HepG2 (cell line): ENCODE measurements around the gene NCBP1. TPM values are rescaled to one million over a fixed set of nuclear protein-coding genes. Genes with fewer than 3 reads are reported as not detected.
A peak's percentile ranks its signal among the peaks of the same experiment; 100 is the strongest.

ENCODE experiments used
- ADNP ChIP-seq: sonication (generic); formaldehyde crosslinking; IDR thresholded peaks from 2 replicates; pipeline ENCODE4 v1.4.0; 2020; ENCODE audit warnings: missing genetic modification reagents
- ASH2L ChIP-seq: fragments of 300-600, 200-600 bp; sonication (generic); IDR thresholded peaks from 2 replicates; pipeline ENCODE4 v1.7.0; 2017; ENCODE audit warnings: low read depth, mild to moderate bottlenecking, moderate library complexity, mixed read lengths, low read length; ENCODE audit not compliant: insufficient read length
- BHLHE40 ChIP-seq: IDR thresholded peaks from 2 replicates; pipeline ENCODE4 v1.6.1; 2011; ENCODE audit warnings: low read length, improper control_type of control experiment
- ESRRA ChIP-seq: sonication (generic); formaldehyde crosslinking; IDR thresholded peaks from 2 replicates; pipeline ENCODE4 v1.5.1; 2020; ENCODE audit warnings: mild to moderate bottlenecking, low read depth, missing genetic modification reagents
- FOXA3 ChIP-seq: IDR thresholded peaks from 2 replicates; pipeline ENCODE4 v1.6.1; 2016; ENCODE audit warnings: missing genetic modification reagents, missing compliant biosample characterization
- KAT7 ChIP-seq: IDR thresholded peaks from 2 replicates; pipeline ENCODE4 v1.6.1; 2018; ENCODE audit warnings: borderline replicate concordance, missing compliant biosample characterization
- MTF2 ChIP-seq: sonication (generic); formaldehyde crosslinking; IDR thresholded peaks from 2 replicates; pipeline ENCODE4 v1.5.0; 2020; ENCODE audit warnings: missing genetic modification reagents, borderline replicate concordance
- PHF21A ChIP-seq: sonication (generic); formaldehyde crosslinking; IDR thresholded peaks from 2 replicates; pipeline ENCODE4 v1.5.0; 2020; ENCODE audit warnings: mild to moderate bottlenecking, missing genetic modification reagents
- RAD21 ChIP-seq: fragments of 450-650 bp; formaldehyde crosslinking; IDR thresholded peaks from 2 replicates; pipeline ENCODE4 v1.5.0; 2020; ENCODE audit warnings: mild to moderate bottlenecking
- SP5 ChIP-seq: IDR thresholded peaks from 2 replicates; pipeline ENCODE4 v1.6.1; 2016; ENCODE audit warnings: low read depth, borderline replicate concordance
- TAF15 ChIP-seq: fragments of 200-400 bp; formaldehyde crosslinking; IDR thresholded peaks from one replicate; pipeline ENCODE4 v1.6.1; 2018; ENCODE audit warnings: mild to moderate bottlenecking, low read depth, low read length; ENCODE audit not compliant: poor library complexity, severe bottlenecking
- TBL1XR1 ChIP-seq: fragments of 150-350 bp; IDR thresholded peaks from 2 replicates; pipeline ENCODE4 v1.6.1; 2014; ENCODE audit warnings: borderline replicate concordance, low read length; ENCODE audit not compliant: partially characterized antibody
- YEATS2 ChIP-seq: sonication (generic); formaldehyde crosslinking; IDR thresholded peaks from 2 replicates; pipeline ENCODE4 v1.4.0; 2020; ENCODE audit warnings: missing genetic modification reagents, borderline replicate concordance
- ZBTB21 ChIP-seq: sonication (generic); formaldehyde crosslinking; IDR thresholded peaks from 2 replicates; pipeline ENCODE4 v1.4.0; 2020; ENCODE audit warnings: missing genetic modification reagents
- ZFX ChIP-seq: sonication (generic); formaldehyde crosslinking; IDR thresholded peaks from 2 replicates; pipeline ENCODE4 v1.4.0; 2020; ENCODE audit warnings: mild to moderate bottlenecking, low read depth, missing genetic modification reagents, moderate library complexity
- ZMYM4 ChIP-seq: sonication (generic); formaldehyde crosslinking; IDR thresholded peaks from 2 replicates; pipeline ENCODE4 v1.8.1; 2023; ENCODE audit warnings: mild to moderate bottlenecking, missing genetic modification reagents
- ZNF460 ChIP-seq: sonication (generic); formaldehyde crosslinking; IDR thresholded peaks from 2 replicates; pipeline ENCODE4 v1.5.1; 2020; ENCODE audit warnings: missing genetic modification reagents, mild to moderate bottlenecking, borderline replicate concordance
- ZNF501 ChIP-seq: sonication (generic); formaldehyde crosslinking; IDR thresholded peaks from 2 replicates; pipeline ENCODE4 v1.5.1; 2020; ENCODE audit warnings: mild to moderate bottlenecking, moderate library complexity, missing genetic modification reagents
- ZNF615 ChIP-seq: sonication (generic); formaldehyde crosslinking; IDR thresholded peaks from 2 replicates; pipeline ENCODE4 v1.5.0; 2020; ENCODE audit warnings: mild to moderate bottlenecking, missing genetic modification reagents, borderline replicate concordance
- ZNF703 ChIP-seq: sonication (generic); formaldehyde crosslinking; IDR thresholded peaks from 2 replicates; pipeline ENCODE4 v1.5.1; 2020; ENCODE audit warnings: missing genetic modification reagents, mild to moderate bottlenecking, moderate library complexity, borderline replicate concordance
- ZNF776 ChIP-seq: sonication (generic); formaldehyde crosslinking; IDR thresholded peaks from 2 replicates; pipeline ENCODE4 v1.4.0; 2020; ENCODE audit warnings: mild to moderate bottlenecking, missing genetic modification reagents
- ZNF883 ChIP-seq: sonication (generic); formaldehyde crosslinking; IDR thresholded peaks from 2 replicates; pipeline ENCODE4 v1.5.1; 2020; ENCODE audit warnings: mild to moderate bottlenecking, missing genetic modification reagents; ENCODE audit errors: not compliant biosample characterization
- polyA plus RNA-seq, 8 experiments: library from polyadenylated mRNA; depleted of rRNA in 3 of 8; stranded (reverse) in 7 of 8; unstranded in 1 of 8; fragments of >200 nt; fragmentation: Illumina TruSeq in 4 of 8; extraction: Trizol in 4 of 8; gene quantifications; 2 replicates each; pipeline versions ENCODE4 v1.2.1 to v1.2.3, GENCODE V29; 2011 to 2016; ENCODE audit warnings: low read depth in 4 of 8, missing spikeins in 1 of 8, mixed read lengths in 1 of 8; ENCODE audit not compliant: insufficient read depth in 1 of 8
- total RNA-seq, 5 experiments: library from RNA; depleted of rRNA; stranded (reverse); fragments of >200 nt; fragmentation: Illumina TruSeq; extraction: Trizol; gene quantifications; 2 replicates each; pipeline ENCODE4 v1.2.3, GENCODE V29; 2016; ENCODE audit warnings: low read depth in 1 of 5
- TF ChIP-seq, protein P1 (sequence below): sonication (generic); formaldehyde crosslinking; IDR thresholded peaks from 2 replicates; pipeline ENCODE4 v1.8.1; 2023; ENCODE audit warnings: missing genetic modification reagents, inconsistent platforms, borderline replicate concordance
- TF ChIP-seq, protein P2 (sequence below): sonication (generic); formaldehyde crosslinking; IDR thresholded peaks from 2 replicates; pipeline ENCODE4 v1.5.1; 2020; ENCODE audit warnings: missing genetic modification reagents, mild to moderate bottlenecking, borderline replicate concordance
- TF ChIP-seq, protein P3 (sequence below): sonication (generic); formaldehyde crosslinking; IDR thresholded peaks from 2 replicates; pipeline ENCODE4 v1.8.0; 2022; ENCODE audit warnings: mild to moderate bottlenecking, missing genetic modification reagents, moderate library complexity
- TF ChIP-seq, protein P4 (sequence below): sonication (generic); formaldehyde crosslinking; IDR thresholded peaks from 2 replicates; pipeline ENCODE4 v1.8.0; 2022; ENCODE audit warnings: mild to moderate bottlenecking, missing genetic modification reagents, borderline replicate concordance

The NCBP1 gene
- total and polyA plus RNA-seq, 2 of the 13 experiments (the other 11 are each of a cell fraction or from before 2014, with no cell fraction given) = 13.3 to 40.2 TPM

DNA sequence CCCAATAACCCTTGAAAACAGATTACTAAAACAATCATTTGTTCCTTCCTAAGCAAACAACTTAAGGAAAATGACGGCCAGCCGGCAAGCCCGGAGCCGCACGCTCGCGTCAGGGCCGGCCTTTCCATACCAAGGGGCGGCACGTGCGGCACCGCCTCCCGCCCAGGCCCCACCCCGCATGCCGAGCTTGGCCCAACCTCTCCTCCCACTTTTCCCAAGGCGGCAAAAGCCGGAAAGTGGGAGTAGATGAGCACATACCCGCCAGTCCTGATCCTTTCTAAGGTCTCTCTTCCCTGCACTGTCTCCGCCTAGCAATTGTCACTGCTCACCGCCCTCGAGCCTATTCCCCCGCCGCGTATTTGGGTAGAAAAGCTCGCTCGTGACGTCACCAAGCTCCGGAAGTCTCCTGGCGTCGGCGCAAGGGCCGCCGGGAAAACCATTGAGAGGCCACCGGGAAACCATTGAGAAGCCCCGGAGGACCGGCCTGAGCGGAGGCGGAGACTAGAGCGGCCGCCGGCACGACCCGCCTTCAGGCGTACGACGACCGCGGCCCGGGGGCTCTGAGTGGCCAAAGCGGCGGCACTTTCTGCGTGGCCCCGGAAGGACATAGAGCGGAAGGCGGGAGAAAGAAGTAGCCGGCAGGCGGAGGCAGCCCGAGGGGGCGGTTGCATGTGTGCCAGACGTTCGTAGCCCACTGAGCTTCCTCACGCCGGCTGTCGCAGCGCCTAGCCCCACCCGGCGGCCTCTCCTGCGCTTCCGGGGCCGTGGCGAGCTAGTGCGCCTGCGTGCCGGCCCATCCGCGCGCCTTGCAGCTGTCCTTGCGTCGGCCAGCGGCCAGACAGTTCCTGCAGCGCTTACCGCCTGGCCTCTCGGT lies at the start of gene NCBP1, which contains the start of gene TSTD2 (continued):
- TF ChIP-seq ZFX (CRISPR knock-in tag) = peak; percentile 78
- TF ChIP-seq BHLHE40 = peak; percentile 99
- TF ChIP-seq ZNF776 (CRISPR knock-in tag) = no peak
- TF ChIP-seq, protein P1, sequence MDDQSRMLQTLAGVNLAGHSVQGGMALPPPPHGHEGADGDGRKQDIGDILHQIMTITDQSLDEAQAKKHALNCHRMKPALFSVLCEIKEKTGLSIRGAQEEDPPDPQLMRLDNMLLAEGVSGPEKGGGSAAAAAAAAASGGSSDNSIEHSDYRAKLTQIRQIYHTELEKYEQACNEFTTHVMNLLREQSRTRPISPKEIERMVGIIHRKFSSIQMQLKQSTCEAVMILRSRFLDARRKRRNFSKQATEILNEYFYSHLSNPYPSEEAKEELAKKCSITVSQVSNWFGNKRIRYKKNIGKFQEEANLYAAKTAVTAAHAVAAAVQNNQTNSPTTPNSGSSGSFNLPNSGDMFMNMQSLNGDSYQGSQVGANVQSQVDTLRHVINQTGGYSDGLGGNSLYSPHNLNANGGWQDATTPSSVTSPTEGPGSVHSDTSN (CRISPR knock-in tag) = no peak
- no peak; the same call in 1 of the 2 replicates for TF ChIP-seq ZNF703 (CRISPR knock-in tag)
- no peak; the same call in 1 of the 2 replicates for TF ChIP-seq MTF2 (CRISPR knock-in tag)
- TF ChIP-seq ZNF501 (CRISPR knock-in tag) = peak; percentile 81
- TF ChIP-seq, protein P2, sequence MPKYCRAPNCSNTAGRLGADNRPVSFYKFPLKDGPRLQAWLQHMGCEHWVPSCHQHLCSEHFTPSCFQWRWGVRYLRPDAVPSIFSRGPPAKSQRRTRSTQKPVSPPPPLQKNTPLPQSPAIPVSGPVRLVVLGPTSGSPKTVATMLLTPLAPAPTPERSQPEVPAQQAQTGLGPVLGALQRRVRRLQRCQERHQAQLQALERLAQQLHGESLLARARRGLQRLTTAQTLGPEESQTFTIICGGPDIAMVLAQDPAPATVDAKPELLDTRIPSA (CRISPR knock-in tag) = 0 out of 2 replicates have a peak, but pooled peaks have one; percentile 68
- TF ChIP-seq YEATS2 (CRISPR knock-in tag) = peak; percentile 83
- TF ChIP-seq RAD21 (CRISPR knock-in tag) = 0 out of 2 replicates have a peak, but pooled peaks have one; percentile 8
- 0 out of 2 replicates have a peak, but pooled peaks have one; percentile 20 for TF ChIP-seq KAT7 (CRISPR knock-in tag)
- no peak for TF ChIP-seq ADNP (CRISPR knock-in tag)
- peak; percentile 86 for TF ChIP-seq ASH2L
- TF ChIP-seq TAF15 = no peak
- TF ChIP-seq ZNF615 (CRISPR knock-in tag) = 0 out of 2 replicates have a peak, but pooled peaks have one; percentile 18
- TF ChIP-seq ZMYM4 = peak; percentile 70
- peak; percentile 74 for TF ChIP-seq PHF21A (CRISPR knock-in tag)
- no peak for TF ChIP-seq ZNF883 (CRISPR knock-in tag)
- TF ChIP-seq SP5 = 0 out of 2 replicates have a peak, but pooled peaks have one; percentile 34
- TF ChIP-seq FOXA3 (CRISPR knock-in tag) = peak; percentile 40; the same call in 1 of the 2 replicates
- TF ChIP-seq TBL1XR1 = peak; percentile 18
- TF ChIP-seq, protein P3, sequence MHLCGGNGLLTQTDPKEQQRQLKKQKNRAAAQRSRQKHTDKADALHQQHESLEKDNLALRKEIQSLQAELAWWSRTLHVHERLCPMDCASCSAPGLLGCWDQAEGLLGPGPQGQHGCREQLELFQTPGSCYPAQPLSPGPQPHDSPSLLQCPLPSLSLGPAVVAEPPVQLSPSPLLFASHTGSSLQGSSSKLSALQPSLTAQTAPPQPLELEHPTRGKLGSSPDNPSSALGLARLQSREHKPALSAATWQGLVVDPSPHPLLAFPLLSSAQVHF (CRISPR knock-in tag) = no peak
- no peak for TF ChIP-seq ESRRA (CRISPR knock-in tag)
- TF ChIP-seq, protein P4, sequence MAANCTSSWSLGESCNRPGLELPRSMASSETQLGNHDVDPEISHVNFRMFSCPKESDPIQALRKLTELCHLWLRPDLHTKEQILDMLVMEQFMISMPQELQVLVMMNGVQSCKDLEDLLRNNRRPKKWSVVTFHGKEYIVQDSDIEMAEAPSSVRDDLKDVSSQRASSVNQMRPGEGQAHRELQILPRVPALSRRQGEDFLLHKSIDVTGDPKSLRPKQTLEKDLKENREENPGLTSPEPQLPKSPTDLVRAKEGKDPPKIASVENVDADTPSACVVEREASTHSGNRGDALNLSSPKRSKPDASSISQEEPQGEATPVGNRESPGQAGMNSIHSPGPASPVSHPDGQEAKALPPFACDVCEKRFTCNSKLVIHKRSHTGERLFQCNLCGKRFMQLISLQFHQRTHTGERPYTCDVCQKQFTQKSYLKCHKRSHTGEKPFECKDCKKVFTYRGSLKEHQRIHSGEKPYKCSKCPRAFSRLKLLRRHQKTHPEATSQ (CRISPR knock-in tag) = peak; percentile 32; the same call in 1 of the 2 replicates
- TF ChIP-seq ZNF460 (CRISPR knock-in tag) = 0 out of 2 replicates have a peak, but pooled peaks have one; percentile 16
- peak; percentile 96 for TF ChIP-seq ZBTB21 (CRISPR knock-in tag)
